ENCODE results near the gene B3GALNT2.

The B3GALNT2 gene

GRCh38 chr1:235409042-235409820, 95.0 kb downstream of the B3GALNT2 start:
- peak; percentile 35 for DNase-seq (ENCODE audit: low read depth)

GRCh38 chr1:235408503-235408960, 95.7 kb downstream of the B3GALNT2 start:
- peak; percentile 88 for DNase-seq (ENCODE audit: low read depth)

GRCh38 chr1:235407419-235407818, 96.8 kb downstream of the B3GALNT2 start:
- DNase-seq (ENCODE audit: low read depth) = no peak

GRCh38 chr1:235404190-235404589, 100.1 kb downstream of the B3GALNT2 start:
- DNase-seq (ENCODE audit: low read depth) = peak; percentile 96

- peak; percentile 81 for DNase-seq (ENCODE audit: low read depth)
These were observed 100.7 kb downstream of the B3GALNT2 start for GRCh38 chr1:235403593-235403992.

GRCh38 chr1:235402457-235403200, 101.6 kb downstream of the B3GALNT2 start:
- peak; percentile 48 for DNase-seq (ENCODE audit: low read depth)

GRCh38 chr1:235401251-235401650, 103.0 kb downstream of the B3GALNT2 start:
- no peak for DNase-seq (ENCODE audit: low read depth)

Measured in amniotic epithelial cell (primary cell).